Neuronal stem cell (in vitro differentiated cells): ENCODE data around the gene CCNG1.

Experiments used
- DNase-seq: peaks from one replicate; pipeline ENCODE4 v3.0.0-alpha.2; 2013; ENCODE audit warnings: low spot score
- H2AFZ ChIP-seq: one replicate; pipeline ENCODE4 v1.6.1; 2013; ENCODE audit warnings: mild to moderate bottlenecking, low read length, inconsistent platforms
- H2AK5ac ChIP-seq: 2 replicates; pipeline ENCODE4 v1.6.1; 2013; ENCODE audit warnings: low read depth, mild to moderate bottlenecking, inconsistent platforms, low read length, moderate library complexity, mixed read lengths
- H2BK120ac ChIP-seq: 2 replicates; pipeline ENCODE4 v1.6.1; 2013; ENCODE audit warnings: low read depth, mild to moderate bottlenecking, inconsistent platforms, low read length, moderate library complexity, mixed read lengths
- H2BK12ac ChIP-seq: one replicate; pipeline ENCODE4 v1.6.1; 2013; ENCODE audit warnings: low read length, inconsistent platforms
- H2BK15ac ChIP-seq: 2 replicates; pipeline ENCODE4 v1.6.1; 2013; ENCODE audit warnings: mild to moderate bottlenecking, low read length, inconsistent platforms, mixed read lengths
- H2BK5ac ChIP-seq: one replicate; pipeline ENCODE4 v1.6.1; 2013; ENCODE audit warnings: inconsistent platforms, mild to moderate bottlenecking, low read length, moderate library complexity
- H3K14ac ChIP-seq: one replicate; pipeline ENCODE4 v1.6.1; 2013; ENCODE audit warnings: low read length, inconsistent platforms
- H3K18ac ChIP-seq: 2 replicates; pipeline ENCODE4 v1.6.1; 2013; ENCODE audit warnings: low read length, inconsistent platforms
- H3K23ac ChIP-seq: 2 replicates; pipeline ENCODE4 v1.6.1; 2013; ENCODE audit warnings: low read depth, mild to moderate bottlenecking, mixed read lengths, low read length, inconsistent platforms; ENCODE audit not compliant: poor library complexity
- H3K27ac ChIP-seq: replicated peaks from 3 replicates; pipeline ENCODE4 v1.5.1; 2013; ENCODE audit warnings: low read length, inconsistent platforms
- H3K27me3 ChIP-seq, 3 experiments: 2 replicates each; pipeline ENCODE4 v1.6.1; 2013; ENCODE audit warnings: low read length in 3 of 3, mild to moderate bottlenecking in 2 of 3, inconsistent platforms in 1 of 3, low read depth in 1 of 3, mixed read lengths in 1 of 3, moderate library complexity in 1 of 3; ENCODE audit not compliant: control insufficient read depth in 3 of 3, insufficient read depth in 3 of 3
- H3K36me3 ChIP-seq, 2 donors: replicated peaks in 1 of 2; 2 replicates each; pipeline ENCODE4 v1.6.1; 2013; ENCODE audit warnings: low read length in 2 of 2; ENCODE audit not compliant: control insufficient read depth in 2 of 2, insufficient read depth in 2 of 2
- H3K4ac ChIP-seq: 2 replicates; pipeline ENCODE4 v1.6.1; 2013; ENCODE audit warnings: inconsistent platforms, mild to moderate bottlenecking, low read length, moderate library complexity
- H3K4me1 ChIP-seq, 2 donors: 1 replicate in 1 of 2; 2 replicates in 1 of 2; pipeline ENCODE4 v1.6.1; 2013; ENCODE audit warnings: low read length in 2 of 2, low read depth in 1 of 2; ENCODE audit not compliant: control insufficient read depth in 2 of 2, insufficient read depth in 1 of 2
- H3K4me2 ChIP-seq: one replicate; pipeline ENCODE4 v1.6.1; 2013; ENCODE audit warnings: mild to moderate bottlenecking, low read length, inconsistent platforms; ENCODE audit not compliant: insufficient read depth, poor library complexity, severe bottlenecking
- H3K4me3 ChIP-seq, 2 donors: 2 replicates each; pipeline ENCODE4 v1.5.1; 2013; ENCODE audit warnings: low read length in 2 of 2, mild to moderate bottlenecking in 2 of 2, inconsistent platforms in 1 of 2, moderate library complexity in 1 of 2
- H3K79me1 ChIP-seq: one replicate; pipeline ENCODE4 v1.6.1; 2013; ENCODE audit warnings: low read depth, mild to moderate bottlenecking, inconsistent platforms, low read length, moderate library complexity
- H3K9ac ChIP-seq: one replicate; pipeline ENCODE4 v1.6.1; 2013; ENCODE audit warnings: mild to moderate bottlenecking, low read depth, low read length, inconsistent platforms; ENCODE audit not compliant: poor library complexity
- H3K9me3 ChIP-seq, 2 donors: replicated peaks in 1 of 2; 2 replicates each; pipeline versions ENCODE3 to v1.6.1; 2013; ENCODE audit warnings: low read length in 2 of 2, mild to moderate bottlenecking in 2 of 2, inconsistent platforms in 1 of 2, low read depth in 1 of 2, mixed read lengths in 1 of 2, moderate library complexity in 1 of 2; ENCODE audit not compliant: control insufficient read depth in 2 of 2, insufficient read depth in 1 of 2
- H4K8ac ChIP-seq: one replicate; pipeline ENCODE4 v1.6.1; 2013; ENCODE audit warnings: low read depth, mild to moderate bottlenecking, inconsistent platforms, low read length, moderate library complexity
- H4K91ac ChIP-seq: one replicate; pipeline ENCODE4 v1.6.1; 2013; ENCODE audit warnings: low read length, low read depth, mild to moderate bottlenecking, inconsistent platforms; ENCODE audit not compliant: poor library complexity
- WGBS, 2 donors: extraction: QIAGEN DNeasy Blood & Tissue Kit; methylation state at CpG; one replicate each; pipeline ENCODE4 v1.1.7; 2013; ENCODE audit warnings: missing lambda C conversion rate in 2 of 2, mixed read lengths in 1 of 2; ENCODE audit not compliant: insufficient read length in 2 of 2, insufficient replicate concordance in 1 of 2; ENCODE audit errors: extremely low coverage in 2 of 2; 5-methylcytosine and 5-hydroxymethylcytosine counted together

The CCNG1 gene

GRCh38 chr5:163463063-163463435, 25.7 kb downstream of the CCNG1 start:
- Histone ChIP-seq H2AK5ac (no peak overlapping the region), H3K9me3 (no peaks in the 10 kb centered on the region), H3K4me2 (no peak overlapping the region), H2AFZ (peak overlapping the region; percentile 55), H2BK12ac (no peak overlapping the region), H2BK5ac (no peak overlapping the region), H2BK120ac (no peak overlapping the region), H3K27me3 (no peaks in the 10 kb centered on the region), H4K8ac (no peak overlapping the region), H3K36me3 (peaks cover 6 to 46% of the 10 kb centered on the region in 2 donors), H2BK15ac (no peak overlapping the region), H4K91ac (no peak overlapping the region), H3K4ac (no peak overlapping the region), H3K4me3 (no peak overlapping the region), H3K4me1 (no peaks in the 10 kb centered on the region), H3K79me1 (no peaks in the 10 kb centered on the region), H3K27ac (no peak overlapping the region), H3K14ac (no peak overlapping the region), H3K23ac (no peak overlapping the region), H3K18ac (no peak overlapping the region), H3K9ac (no peak overlapping the region)
- DNase-seq, result no peak

GRCh38 chr5:163467682-163468081, 30.3 kb downstream of the CCNG1 start:
- H2BK120ac ChIP-seq, result no peak overlapping the region
- H4K91ac ChIP-seq, result no peak overlapping the region
- no peak overlapping the region for H3K4ac ChIP-seq
- H3K9me3 ChIP-seq, result no peaks in the 10 kb centered on the region
- H3K36me3 ChIP-seq, result peaks cover 17 to 91% of the 10 kb centered on the region in 2 donors
- H3K4me1 ChIP-seq, result no peaks in the 10 kb centered on the region
- no peak overlapping the region for H2BK12ac ChIP-seq
- no peak overlapping the region for H3K14ac ChIP-seq
- no peak overlapping the region for H2AFZ ChIP-seq
- H3K27me3 ChIP-seq, result no peaks in the 10 kb centered on the region
- H3K27ac ChIP-seq, result no peak overlapping the region
- H3K4me3 ChIP-seq, result no peak overlapping the region
- no peak overlapping the region for H4K8ac ChIP-seq
- no peak overlapping the region for H3K9ac ChIP-seq
- no peak overlapping the region for H3K4me2 ChIP-seq
- no peak overlapping the region for H2BK5ac ChIP-seq
- no peak overlapping the region for H3K23ac ChIP-seq
- no peak overlapping the region for H2AK5ac ChIP-seq
- no peaks in the 10 kb centered on the region for H3K79me1 ChIP-seq
- no peak for DNase-seq
- no peak overlapping the region for H3K18ac ChIP-seq
- no peak overlapping the region for H2BK15ac ChIP-seq
- no CpG with 5 or more reads among the region's 4 CpGs for WGBS, 2 donors

GRCh38 chr5:163473635-163474243, 36.3 kb downstream of the CCNG1 start:
- WGBS, 2 donors, result no CpG with 5 or more reads among the region's 3 CpGs
- DNase-seq, result no peak

GRCh38 chr5:163475411-163475810, 38.0 kb downstream of the CCNG1 start:
- H2BK15ac ChIP-seq, result no peak overlapping the region
- no peak overlapping the region for H3K14ac ChIP-seq
- H3K9ac ChIP-seq, result no peak overlapping the region
- H3K4ac ChIP-seq, result no peak overlapping the region
- H3K36me3 ChIP-seq, result peaks cover 10 to 100% of the 10 kb centered on the region in 2 donors
- H4K8ac ChIP-seq, result no peak overlapping the region
- no peak overlapping the region for H3K18ac ChIP-seq
- no peak overlapping the region for H2BK120ac ChIP-seq
- no peak overlapping the region for H3K4me2 ChIP-seq
- DNase-seq, result no peak
- H2AFZ ChIP-seq, result no peak overlapping the region
- H4K91ac ChIP-seq, result no peak overlapping the region
- no peaks in the 10 kb centered on the region for H3K9me3 ChIP-seq
- no peak overlapping the region for H3K23ac ChIP-seq
- no peak overlapping the region for H2BK12ac ChIP-seq
- H3K79me1 ChIP-seq, result no peaks in the 10 kb centered on the region
- no peak overlapping the region for H3K4me3 ChIP-seq
- no peak overlapping the region for H3K27ac ChIP-seq
- H2BK5ac ChIP-seq, result no peak overlapping the region
- H3K27me3 ChIP-seq, result no peaks in the 10 kb centered on the region
- no peaks in the 10 kb centered on the region for H3K4me1 ChIP-seq
- WGBS, 2 donors, result no CpG with 5 or more reads among the region's 2 CpGs
- no peak overlapping the region for H2AK5ac ChIP-seq

More at GRCh38 chr5:163473635-163474243, 36.3 kb downstream of the CCNG1 start:
- no peak overlapping the region for H2AK5ac ChIP-seq
- no peaks in the 10 kb centered on the region for H3K4me1 ChIP-seq
- no peak overlapping the region for H2BK120ac ChIP-seq
- no peak overlapping the region for H3K4me2 ChIP-seq
- no peaks in the 10 kb centered on the region for H3K79me1 ChIP-seq
- H3K23ac ChIP-seq, result no peak overlapping the region
- H2BK5ac ChIP-seq, result no peak overlapping the region
- H2BK12ac ChIP-seq, result no peak overlapping the region
- no peak overlapping the region for H2AFZ ChIP-seq
- no peak overlapping the region for H3K9ac ChIP-seq
- no peak overlapping the region for H3K14ac ChIP-seq
- H3K18ac ChIP-seq, result no peak overlapping the region
- H3K4ac ChIP-seq, result no peak overlapping the region
- no peak overlapping the region for H3K27ac ChIP-seq
- no peak overlapping the region for H2BK15ac ChIP-seq
- H4K8ac ChIP-seq, result no peak overlapping the region
- H3K36me3 ChIP-seq, result peaks cover 16 to 98% of the 10 kb centered on the region in 2 donors
- H4K91ac ChIP-seq, result no peak overlapping the region
- H3K27me3 ChIP-seq, result no peaks in the 10 kb centered on the region
- H3K9me3 ChIP-seq, result no peaks in the 10 kb centered on the region
- no peak overlapping the region for H3K4me3 ChIP-seq
